ENCODE data around the gene PRKN. TPM values are rescaled to one million over a fixed set of nuclear protein-coding genes. Genes with fewer than 3 reads are reported as not detected.

PRKN gene
- total and polyA plus RNA-seq, 2 experiments from 2014 or later: 2.3 to 3.9 TPM

DNA sequence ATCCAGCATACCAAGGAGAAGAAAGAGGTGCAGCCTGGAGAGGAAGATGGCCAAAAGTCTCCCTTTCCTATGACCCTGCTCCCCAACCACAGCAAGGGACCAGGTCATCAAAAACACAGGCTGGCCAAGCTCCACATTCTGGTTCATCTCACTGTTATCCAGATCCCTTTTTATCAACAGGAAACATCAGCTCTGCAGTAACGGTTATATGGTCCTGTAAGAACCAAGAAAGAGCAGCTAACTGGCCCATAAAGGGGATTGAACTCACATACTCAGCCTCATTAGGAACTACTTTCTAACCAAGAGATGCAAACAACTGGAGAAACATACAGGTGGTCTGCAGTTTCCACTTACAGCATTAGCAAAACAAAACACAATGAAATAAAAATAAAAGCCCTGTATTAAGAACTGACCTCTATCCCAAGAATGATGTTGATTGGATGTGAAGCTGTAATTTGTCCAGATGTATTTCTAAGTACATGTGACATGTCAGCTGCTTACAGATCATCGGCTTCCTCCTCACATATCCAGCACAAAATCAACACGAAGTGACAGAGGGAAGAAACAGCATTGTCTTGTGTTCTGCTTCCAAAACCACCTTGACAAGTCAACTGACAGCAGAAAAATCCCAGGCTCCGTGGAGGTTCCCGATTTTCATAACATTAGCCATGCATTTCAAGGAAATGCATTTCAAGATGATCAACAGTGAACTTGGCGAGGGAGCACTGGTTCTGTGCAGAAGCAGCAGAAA is 896.5 kb downstream of the PRKN start:
- TF ChIP-seq CTCF (IDR thresholded peaks at IDR 0.05; ENCODE audit: poor library complexity) (no peak), EZH2 (IDR thresholded peaks at IDR 0.05; ENCODE audit: borderline replicate concordance) (no peak), EZH2phosphoT487 (IDR thresholded peaks at IDR 0.05; ENCODE audit: low read depth, severe bottlenecking, unreplicated experiment) (no peak)

DNA sequence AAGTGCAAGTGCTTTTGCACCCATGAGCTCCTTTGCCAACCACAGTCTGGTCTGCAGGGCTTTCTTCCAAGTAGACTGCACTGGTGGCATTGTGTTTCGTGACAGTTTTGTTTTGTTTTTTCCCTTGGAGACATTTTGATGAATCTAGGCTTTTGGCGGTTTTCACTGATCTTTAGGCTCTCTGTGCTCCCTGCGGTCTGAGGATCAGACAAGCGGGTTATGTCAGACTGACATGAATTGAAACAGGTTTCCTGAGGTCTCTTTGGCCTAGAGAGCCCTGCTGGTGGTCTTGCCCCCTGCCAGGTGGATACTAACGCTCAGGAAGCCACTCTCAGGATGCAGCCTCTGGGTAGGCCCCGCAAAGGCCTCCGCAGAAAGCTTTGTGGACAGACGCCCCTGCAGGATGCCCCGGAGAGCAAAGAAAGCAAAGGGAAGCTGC is 898.3 kb downstream of the PRKN start:
- TF ChIP-seq CTCF (IDR thresholded peaks at IDR 0.05; ENCODE audit: poor library complexity) (no peak), EZH2phosphoT487 (IDR thresholded peaks at IDR 0.05; ENCODE audit: low read depth, severe bottlenecking, unreplicated experiment) (no peak), EZH2 (IDR thresholded peaks at IDR 0.05; ENCODE audit: borderline replicate concordance) (no peak)

More for the DNA sequence above, 896.5 kb downstream of the PRKN start:
- Histone ChIP-seq H3K27me3 (no peaks in the 10 kb centered on the region), H3K4me3 (no peak overlapping the region), H3K9me3 (ENCODE audit: low read depth) (no peaks in the 10 kb centered on the region), H3K36me3 (replicated peaks; ENCODE audit: insufficient read depth, low read depth) (no peaks in the 10 kb centered on the region), H3K9me2 (replicated peaks; ENCODE audit: insufficient read depth) (no peaks in the 10 kb centered on the region), H2AFZ (no peak overlapping the region), H4K20me1 (ENCODE audit: insufficient read depth, poor library complexity, severe bottlenecking) (no peaks in the 10 kb centered on the region), H3K4me2 (no peak overlapping the region), H3K4me1 (ENCODE audit: insufficient read depth) (no peaks in the 10 kb centered on the region), H3K27ac (no peak overlapping the region), H3K79me2 (no peaks in the 10 kb centered on the region)
- DNase-seq (ENCODE audit: low spot score): no peak
- WGBS (ENCODE audit: low lambda C conversion rate, missing lambda C conversion rate): 53% methylated on average over 6 of the region's 6 CpGs

DNA sequence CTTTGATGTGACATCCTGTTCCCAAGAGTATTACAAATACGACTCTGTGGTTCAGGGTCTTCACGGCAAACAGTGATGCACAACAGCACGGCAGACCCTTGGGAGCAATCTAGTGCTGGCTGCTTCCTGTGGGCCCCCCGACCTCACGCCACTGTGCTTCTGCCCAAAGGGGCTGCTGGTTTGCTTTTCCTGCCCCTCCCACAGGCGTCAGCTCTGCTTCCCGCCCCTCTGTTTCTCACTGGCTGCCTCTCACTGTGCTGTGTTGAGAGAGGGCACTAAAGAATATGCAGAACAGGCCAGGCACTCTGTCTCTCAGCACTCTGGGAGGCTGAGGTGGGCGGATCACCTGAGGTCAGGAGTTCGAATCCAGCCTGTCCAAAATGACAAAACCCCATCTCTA is 899.2 kb downstream of the PRKN start:
- Histone ChIP-seq H3K9me3 (ENCODE audit: low read depth) (no peaks in the 10 kb centered on the region), H3K79me2 (no peaks in the 10 kb centered on the region), H3K27me3 (no peaks in the 10 kb centered on the region), H4K20me1 (ENCODE audit: insufficient read depth, poor library complexity, severe bottlenecking) (no peaks in the 10 kb centered on the region), H2AFZ (no peak overlapping the region), H3K27ac (no peak overlapping the region), H3K9me2 (replicated peaks; ENCODE audit: insufficient read depth) (no peaks in the 10 kb centered on the region), H3K36me3 (replicated peaks; ENCODE audit: insufficient read depth, low read depth) (no peaks in the 10 kb centered on the region), H3K4me3 (no peak overlapping the region), H3K4me1 (ENCODE audit: insufficient read depth) (no peaks in the 10 kb centered on the region), H3K4me2 (no peak overlapping the region)
- WGBS (ENCODE audit: low lambda C conversion rate, missing lambda C conversion rate): 84% methylated on average over 9 of the region's 9 CpGs
- no peak for DNase-seq (ENCODE audit: low spot score)
- TF ChIP-seq CTCF (IDR thresholded peaks at IDR 0.05; ENCODE audit: poor library complexity): no peak

More for the DNA sequence above, 898.3 kb downstream of the PRKN start:
- H3K4me2 ChIP-seq: no peak overlapping the region
- H3K4me3 ChIP-seq: no peak overlapping the region
- no peaks in the 10 kb centered on the region for H3K27me3 ChIP-seq
- H3K27ac ChIP-seq: no peak overlapping the region
- no peaks in the 10 kb centered on the region for H3K9me3 ChIP-seq (ENCODE audit: low read depth)
- no peaks in the 10 kb centered on the region for H3K79me2 ChIP-seq
- no peak for DNase-seq (ENCODE audit: low spot score)
- H3K36me3 ChIP-seq (replicated peaks; ENCODE audit: insufficient read depth, low read depth): no peaks in the 10 kb centered on the region
- H2AFZ ChIP-seq: no peak overlapping the region
- H4K20me1 ChIP-seq (ENCODE audit: insufficient read depth, poor library complexity, severe bottlenecking): no peaks in the 10 kb centered on the region
- H3K9me2 ChIP-seq (replicated peaks; ENCODE audit: insufficient read depth): no peaks in the 10 kb centered on the region
- no peaks in the 10 kb centered on the region for H3K4me1 ChIP-seq (ENCODE audit: insufficient read depth)
- 74% methylated on average over 9 of the region's 9 CpGs for WGBS (ENCODE audit: low lambda C conversion rate, missing lambda C conversion rate)
